GM23338 (cell line): ENCODE results near the gene SPATA4. TPM values are rescaled to one million over a fixed set of nuclear protein-coding genes. Genes with fewer than 3 reads are reported as not detected.

Experiments
- ATAC-seq: fragments of 200-7000 bp; cut with Tn5 transposase; 3 replicates; pipeline ENCODE4 v1.9.1; 2020
- DNase-seq: peaks from one replicate; pipeline ENCODE4 v3.0.0-alpha.2; 2015; ENCODE audit warnings: low spot score
- H2AFZ ChIP-seq: fragments of 200-600 bp; sonication (generic); 2 replicates; pipeline ENCODE4 v1.8.0; 2016; ENCODE audit warnings: antibody characterized with exemption, mild to moderate bottlenecking, moderate library complexity
- H3F3A ChIP-seq: fragments of 200-600 bp; sonication (generic); replicated peaks from 2 replicates; pipeline ENCODE4 v1.8.0; 2017; ENCODE audit warnings: antibody characterized with exemption, mixed run types, low read depth
- H3K27ac ChIP-seq: fragments of 200-600 bp; sonication (generic); 2 replicates; pipeline ENCODE4 v1.6.1; 2016; ENCODE audit warnings: low read depth
- H3K27me3 ChIP-seq: fragments of 200-600 bp; sonication (generic); 2 replicates; pipeline ENCODE4 v1.8.0; 2016; ENCODE audit warnings: mild to moderate bottlenecking, mixed run types, moderate library complexity; ENCODE audit not compliant: insufficient read depth
- H3K36me3 ChIP-seq: fragments of 200-600 bp; sonication (generic); 2 replicates; pipeline ENCODE4 v1.8.0; 2016; ENCODE audit warnings: mild to moderate bottlenecking; ENCODE audit not compliant: insufficient read depth
- H3K4me1 ChIP-seq: fragments of 200-600 bp; sonication (generic); 2 replicates; pipeline ENCODE4 v1.8.0; 2016; ENCODE audit warnings: mild to moderate bottlenecking, moderate library complexity; ENCODE audit not compliant: insufficient read depth
- H3K4me2 ChIP-seq: fragments of 200-600 bp; sonication (generic); 2 replicates; pipeline ENCODE4 v1.7.1; 2017; ENCODE audit warnings: mixed run types
- H3K4me3 ChIP-seq: fragments of 200-600 bp; sonication (generic); 2 replicates; pipeline ENCODE4 v1.6.1; 2016; ENCODE audit warnings: mixed run types
- H3K79me2 ChIP-seq: fragments of 200-600 bp; sonication (generic); replicated peaks from 2 replicates; pipeline ENCODE4 v1.8.0; 2017; ENCODE audit warnings: mild to moderate bottlenecking; ENCODE audit not compliant: insufficient read depth
- H3K9me2 ChIP-seq: fragments of 200-600 bp; sonication (generic); 2 replicates; pipeline ENCODE4 v1.8.0; 2017; ENCODE audit not compliant: insufficient read depth
- H4K20me1 ChIP-seq: fragments of 200-600 bp; sonication (generic); replicated peaks from 2 replicates; pipeline ENCODE4 v1.8.0; 2017; ENCODE audit warnings: mild to moderate bottlenecking; ENCODE audit not compliant: insufficient read depth
- H3K27ac Mint-ChIP-seq: 2 replicates; pipeline ENCODE4 v1.8.0; 2020; ENCODE audit warnings: inconsistent platforms, mild to moderate bottlenecking, moderate library complexity, mixed read lengths
- H3K27me3 Mint-ChIP-seq: 3 replicates; pipeline ENCODE4 v1.8.0; 2022; ENCODE audit warnings: low read depth, mild to moderate bottlenecking, moderate library complexity, mixed read lengths, inconsistent platforms; ENCODE audit not compliant: insufficient read depth, poor library complexity
- H3K36me3 Mint-ChIP-seq: 3 replicates; pipeline ENCODE4 v1.8.0; 2021; ENCODE audit warnings: low read depth, mild to moderate bottlenecking, inconsistent platforms, moderate library complexity, mixed read lengths
- H3K4me1 Mint-ChIP-seq: 3 replicates; pipeline ENCODE4 v1.8.0; 2020; ENCODE audit warnings: mild to moderate bottlenecking, inconsistent platforms, mixed read lengths
- H3K4me3 Mint-ChIP-seq: 3 replicates; pipeline ENCODE4 v1.8.0; 2021; ENCODE audit warnings: moderate library complexity, mild to moderate bottlenecking, inconsistent platforms, mixed read lengths
- H3K9me3 Mint-ChIP-seq: 3 replicates; pipeline ENCODE4 v1.8.0; 2020; ENCODE audit warnings: moderate library complexity, mild to moderate bottlenecking, inconsistent platforms, mixed read lengths
- CREB1 ChIP-seq: fragments of 250-450 bp; sonication (Bioruptor Pico); IDR thresholded peaks from 2 replicates; pipeline ENCODE4 v1.5.0; 2020; ENCODE audit warnings: low read depth, mild to moderate bottlenecking, moderate library complexity
- EZH2phosphoT487 ChIP-seq: fragments of 200-600 bp; sonication (generic); IDR thresholded peaks from one replicate; pipeline ENCODE4 v1.8.1; 2018; ENCODE audit warnings: antibody characterized with exemption; ENCODE audit not compliant: unreplicated experiment
- POLR2AphosphoS5 ChIP-seq: IDR thresholded peaks from 2 replicates; pipeline ENCODE4 v1.6.1; 2016; ENCODE audit warnings: antibody characterized with exemption, low read depth
- ZNF114 ChIP-seq: fragments of 250-450 bp; sonication (Bioruptor Pico); IDR thresholded peaks from 2 replicates; pipeline ENCODE4 v1.5.0; 2020; ENCODE audit warnings: mild to moderate bottlenecking, moderate library complexity
- polyA plus RNA-seq: library from polyadenylated mRNA; unstranded; fragments of >200 nt; fragmentation: Nextera tagmentation; extraction: Ambion mirVana; gene quantifications from 2 replicates; pipeline ENCODE4 v1.2.1, GENCODE V29; 2016
- total RNA-seq: library from RNA; depleted of rRNA; stranded (reverse); fragments of >200 nt; shearing (Covaris generic); gene quantifications from 2 replicates; pipeline ENCODE4 v1.2.3, GENCODE V29; 2014
- TF ChIP-seq, protein P1 (sequence below): fragments of 250-450 bp; sonication (Bioruptor Pico); IDR thresholded peaks from 2 replicates; pipeline ENCODE4 v1.5.0; 2020; ENCODE audit warnings: mild to moderate bottlenecking, moderate library complexity
- TF ChIP-seq, protein P2 (sequence below): IDR thresholded peaks from 2 replicates; pipeline ENCODE4 v1.6.1; 2016; ENCODE audit warnings: antibody characterized with exemption
- TF ChIP-seq, protein P3 (sequence below): IDR thresholded peaks from one replicate; pipeline ENCODE4 v1.6.1; 2018; ENCODE audit warnings: antibody characterized with exemption; ENCODE audit not compliant: unreplicated experiment

The SPATA4 gene
- total and polyA plus RNA-seq, 2 experiments from 2014 or later, result not detected

DNA sequence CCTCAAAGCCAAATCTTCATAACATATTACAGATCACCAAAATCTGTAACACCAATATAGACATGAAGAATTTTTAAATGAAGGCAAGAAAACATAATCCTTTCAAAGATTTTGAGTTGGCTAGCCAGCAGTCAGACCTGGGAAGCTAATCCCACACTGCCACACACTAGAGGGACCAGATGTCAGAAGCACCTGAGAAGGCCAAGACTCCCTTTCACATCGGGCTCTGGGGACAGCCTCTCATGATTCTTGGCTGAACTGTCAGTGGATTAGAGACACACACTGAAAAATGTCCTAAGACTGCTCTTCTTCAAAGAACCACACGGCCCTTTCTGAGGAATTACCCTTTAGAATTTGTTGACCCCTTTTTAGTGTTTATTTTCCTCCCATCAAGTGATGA lies 28.2 kb upstream of the SPATA4 start (continued):
- TF ChIP-seq, protein P1, sequence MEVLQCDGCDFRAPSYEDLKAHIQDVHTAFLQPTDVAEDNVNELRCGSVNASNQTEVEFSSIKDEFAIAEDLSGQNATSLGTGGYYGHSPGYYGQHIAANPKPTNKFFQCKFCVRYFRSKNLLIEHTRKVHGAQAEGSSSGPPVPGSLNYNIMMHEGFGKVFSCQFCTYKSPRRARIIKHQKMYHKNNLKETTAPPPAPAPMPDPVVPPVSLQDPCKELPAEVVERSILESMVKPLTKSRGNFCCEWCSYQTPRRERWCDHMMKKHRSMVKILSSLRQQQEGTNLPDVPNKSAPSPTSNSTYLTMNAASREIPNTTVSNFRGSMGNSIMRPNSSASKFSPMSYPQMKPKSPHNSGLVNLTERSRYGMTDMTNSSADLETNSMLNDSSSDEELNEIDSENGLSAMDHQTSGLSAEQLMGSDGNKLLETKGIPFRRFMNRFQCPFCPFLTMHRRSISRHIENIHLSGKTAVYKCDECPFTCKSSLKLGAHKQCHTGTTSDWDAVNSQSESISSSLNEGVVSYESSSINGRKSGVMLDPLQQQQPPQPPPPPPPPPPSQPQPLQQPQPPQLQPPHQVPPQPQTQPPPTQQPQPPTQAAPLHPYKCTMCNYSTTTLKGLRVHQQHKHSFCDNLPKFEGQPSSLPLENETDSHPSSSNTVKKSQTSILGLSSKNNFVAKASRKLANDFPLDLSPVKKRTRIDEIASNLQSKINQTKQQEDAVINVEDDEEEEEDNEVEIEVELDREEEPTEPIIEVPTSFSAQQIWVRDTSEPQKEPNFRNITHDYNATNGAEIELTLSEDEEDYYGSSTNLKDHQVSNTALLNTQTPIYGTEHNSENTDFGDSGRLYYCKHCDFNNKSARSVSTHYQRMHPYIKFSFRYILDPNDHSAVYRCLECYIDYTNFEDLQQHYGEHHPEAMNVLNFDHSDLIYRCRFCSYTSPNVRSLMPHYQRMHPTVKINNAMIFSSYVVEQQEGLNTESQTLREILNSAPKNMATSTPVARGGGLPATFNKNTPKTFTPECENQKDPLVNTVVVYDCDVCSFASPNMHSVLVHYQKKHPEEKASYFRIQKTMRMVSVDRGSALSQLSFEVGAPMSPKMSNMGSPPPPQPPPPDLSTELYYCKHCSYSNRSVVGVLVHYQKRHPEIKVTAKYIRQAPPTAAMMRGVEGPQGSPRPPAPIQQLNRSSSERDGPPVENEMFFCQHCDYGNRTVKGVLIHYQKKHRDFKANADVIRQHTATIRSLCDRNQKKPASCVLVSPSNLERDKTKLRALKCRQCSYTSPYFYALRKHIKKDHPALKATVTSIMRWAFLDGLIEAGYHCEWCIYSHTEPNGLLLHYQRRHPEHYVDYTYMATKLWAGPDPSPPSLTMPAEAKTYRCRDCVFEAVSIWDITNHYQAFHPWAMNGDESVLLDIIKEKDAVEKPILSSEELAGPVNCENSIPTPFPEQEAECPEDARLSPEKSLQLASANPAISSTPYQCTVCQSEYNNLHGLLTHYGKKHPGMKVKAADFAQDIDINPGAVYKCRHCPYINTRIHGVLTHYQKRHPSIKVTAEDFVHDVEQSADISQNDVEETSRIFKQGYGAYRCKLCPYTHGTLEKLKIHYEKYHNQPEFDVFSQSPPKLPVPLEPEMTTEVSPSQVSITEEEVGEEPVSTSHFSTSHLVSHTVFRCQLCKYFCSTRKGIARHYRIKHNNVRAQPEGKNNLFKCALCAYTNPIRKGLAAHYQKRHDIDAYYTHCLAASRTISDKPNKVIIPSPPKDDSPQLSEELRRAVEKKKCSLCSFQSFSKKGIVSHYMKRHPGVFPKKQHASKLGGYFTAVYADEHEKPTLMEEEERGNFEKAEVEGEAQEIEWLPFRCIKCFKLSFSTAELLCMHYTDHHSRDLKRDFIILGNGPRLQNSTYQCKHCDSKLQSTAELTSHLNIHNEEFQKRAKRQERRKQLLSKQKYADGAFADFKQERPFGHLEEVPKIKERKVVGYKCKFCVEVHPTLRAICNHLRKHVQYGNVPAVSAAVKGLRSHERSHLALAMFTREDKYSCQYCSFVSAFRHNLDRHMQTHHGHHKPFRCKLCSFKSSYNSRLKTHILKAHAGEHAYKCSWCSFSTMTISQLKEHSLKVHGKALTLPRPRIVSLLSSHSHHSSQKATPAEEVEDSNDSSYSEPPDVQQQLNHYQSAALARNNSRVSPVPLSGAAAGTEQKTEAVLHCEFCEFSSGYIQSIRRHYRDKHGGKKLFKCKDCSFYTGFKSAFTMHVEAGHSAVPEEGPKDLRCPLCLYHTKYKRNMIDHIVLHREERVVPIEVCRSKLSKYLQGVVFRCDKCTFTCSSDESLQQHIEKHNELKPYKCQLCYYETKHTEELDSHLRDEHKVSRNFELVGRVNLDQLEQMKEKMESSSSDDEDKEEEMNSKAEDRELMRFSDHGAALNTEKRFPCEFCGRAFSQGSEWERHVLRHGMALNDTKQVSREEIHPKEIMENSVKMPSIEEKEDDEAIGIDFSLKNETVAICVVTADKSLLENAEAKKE (CRISPR knock-in tag), result no peak
- TF ChIP-seq, protein P2, sequence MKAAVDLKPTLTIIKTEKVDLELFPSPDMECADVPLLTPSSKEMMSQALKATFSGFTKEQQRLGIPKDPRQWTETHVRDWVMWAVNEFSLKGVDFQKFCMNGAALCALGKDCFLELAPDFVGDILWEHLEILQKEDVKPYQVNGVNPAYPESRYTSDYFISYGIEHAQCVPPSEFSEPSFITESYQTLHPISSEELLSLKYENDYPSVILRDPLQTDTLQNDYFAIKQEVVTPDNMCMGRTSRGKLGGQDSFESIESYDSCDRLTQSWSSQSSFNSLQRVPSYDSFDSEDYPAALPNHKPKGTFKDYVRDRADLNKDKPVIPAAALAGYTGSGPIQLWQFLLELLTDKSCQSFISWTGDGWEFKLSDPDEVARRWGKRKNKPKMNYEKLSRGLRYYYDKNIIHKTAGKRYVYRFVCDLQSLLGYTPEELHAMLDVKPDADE, result no peak
- no peak for TF ChIP-seq POLR2AphosphoS5
- no peak for TF ChIP-seq EZH2phosphoT487

DNA sequence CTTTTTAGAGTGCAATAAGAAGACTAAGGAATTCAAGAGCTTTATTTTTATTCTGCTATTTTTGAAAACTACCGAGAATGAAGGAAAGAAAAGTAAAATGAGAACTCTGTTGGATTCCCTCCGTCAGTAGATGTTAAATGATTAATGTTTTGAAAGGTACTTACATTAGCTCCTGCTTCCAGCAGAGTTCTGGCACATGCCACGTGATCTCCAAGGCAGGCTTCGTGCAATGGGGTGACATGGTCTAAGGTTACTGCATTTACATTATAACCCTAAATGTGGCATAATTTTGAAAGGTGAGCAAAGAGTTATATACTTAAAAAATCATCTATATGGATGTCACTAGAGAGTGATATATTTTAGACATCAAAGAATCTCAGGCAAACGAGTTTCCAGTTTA lies 26.8 kb upstream of the SPATA4 start:
- no peaks in the 10 kb centered on the region for H3K36me3 Mint-ChIP-seq
- Histone ChIP-seq H3K4me3 (no peak overlapping the region), H3K79me2 (no peaks in the 10 kb centered on the region), H3K4me1 (no peaks in the 10 kb centered on the region), H3F3A (no peaks in the 10 kb centered on the region), H3K36me3 (no peaks in the 10 kb centered on the region), H3K9me2 (no peaks in the 10 kb centered on the region), H2AFZ (no peak overlapping the region), H3K27me3 (no peaks in the 10 kb centered on the region), H4K20me1 (no peaks in the 10 kb centered on the region), H3K4me2 (no peak overlapping the region), H3K27ac (no peak overlapping the region)
- H3K9me3 Mint-ChIP-seq, result no peaks in the 10 kb centered on the region
- no peak for ATAC-seq
- no peak overlapping the region for H3K27ac Mint-ChIP-seq
- H3K4me3 Mint-ChIP-seq, result no peak overlapping the region
- no peaks in the 10 kb centered on the region for H3K27me3 Mint-ChIP-seq
- H3K4me1 Mint-ChIP-seq, result no peaks in the 10 kb centered on the region
- DNase-seq, result no peak
- TF ChIP-seq POLR2AphosphoS5, result no peak
- TF ChIP-seq CREB1, result no peak
- no peak for TF ChIP-seq ZNF114 (CRISPR knock-in tag)
- TF ChIP-seq, protein P3, sequence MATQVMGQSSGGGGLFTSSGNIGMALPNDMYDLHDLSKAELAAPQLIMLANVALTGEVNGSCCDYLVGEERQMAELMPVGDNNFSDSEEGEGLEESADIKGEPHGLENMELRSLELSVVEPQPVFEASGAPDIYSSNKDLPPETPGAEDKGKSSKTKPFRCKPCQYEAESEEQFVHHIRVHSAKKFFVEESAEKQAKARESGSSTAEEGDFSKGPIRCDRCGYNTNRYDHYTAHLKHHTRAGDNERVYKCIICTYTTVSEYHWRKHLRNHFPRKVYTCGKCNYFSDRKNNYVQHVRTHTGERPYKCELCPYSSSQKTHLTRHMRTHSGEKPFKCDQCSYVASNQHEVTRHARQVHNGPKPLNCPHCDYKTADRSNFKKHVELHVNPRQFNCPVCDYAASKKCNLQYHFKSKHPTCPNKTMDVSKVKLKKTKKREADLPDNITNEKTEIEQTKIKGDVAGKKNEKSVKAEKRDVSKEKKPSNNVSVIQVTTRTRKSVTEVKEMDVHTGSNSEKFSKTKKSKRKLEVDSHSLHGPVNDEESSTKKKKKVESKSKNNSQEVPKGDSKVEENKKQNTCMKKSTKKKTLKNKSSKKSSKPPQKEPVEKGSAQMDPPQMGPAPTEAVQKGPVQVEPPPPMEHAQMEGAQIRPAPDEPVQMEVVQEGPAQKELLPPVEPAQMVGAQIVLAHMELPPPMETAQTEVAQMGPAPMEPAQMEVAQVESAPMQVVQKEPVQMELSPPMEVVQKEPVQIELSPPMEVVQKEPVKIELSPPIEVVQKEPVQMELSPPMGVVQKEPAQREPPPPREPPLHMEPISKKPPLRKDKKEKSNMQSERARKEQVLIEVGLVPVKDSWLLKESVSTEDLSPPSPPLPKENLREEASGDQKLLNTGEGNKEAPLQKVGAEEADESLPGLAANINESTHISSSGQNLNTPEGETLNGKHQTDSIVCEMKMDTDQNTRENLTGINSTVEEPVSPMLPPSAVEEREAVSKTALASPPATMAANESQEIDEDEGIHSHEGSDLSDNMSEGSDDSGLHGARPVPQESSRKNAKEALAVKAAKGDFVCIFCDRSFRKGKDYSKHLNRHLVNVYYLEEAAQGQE, result no peak
